HFF-Myc (cell line): ENCODE results near the gene YPEL2.

Source experiments
- DNase-seq: peaks from one replicate; pipeline ENCODE4 v3.0.0-alpha.2; 2011; ENCODE audit warnings: low read depth; ENCODE audit errors: extremely low read depth
- H3K4me3 ChIP-seq: replicated peaks from 2 replicates; pipeline ENCODE4 v1.5.1; 2011; ENCODE audit warnings: low read depth, mild to moderate bottlenecking, control low read depth, low read length
- TF ChIP-seq, protein P1 (sequence below): IDR thresholded peaks from 2 replicates; pipeline ENCODE4 v1.5.1; 2012; ENCODE audit warnings: mild to moderate bottlenecking, low read depth, low read length, control low read depth; ENCODE audit errors: missing control alignments

The YPEL2 gene

DNA sequence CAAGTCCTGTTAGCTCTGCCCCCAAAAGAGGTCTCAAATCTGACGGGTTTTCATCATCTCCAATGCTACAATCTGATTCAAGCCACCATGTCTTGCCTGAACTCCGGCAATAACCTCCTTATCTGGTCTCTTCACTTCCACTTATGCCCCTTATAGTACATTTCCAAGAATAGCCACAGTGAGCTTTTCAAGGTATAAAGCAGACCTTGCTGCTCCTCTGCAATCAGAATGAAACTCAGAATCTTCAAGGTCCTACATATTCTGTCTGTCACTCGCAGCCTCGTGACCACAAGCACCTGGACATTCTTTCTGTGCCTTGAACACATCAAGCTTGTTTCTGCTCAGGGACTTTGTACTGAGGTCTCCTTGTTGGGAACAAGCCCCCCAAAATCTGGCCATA, 84.7 kb downstream of the YPEL2 start:
- no peak overlapping the region for H3K4me3 ChIP-seq
- no peak for DNase-seq
- TF ChIP-seq, protein P1, sequence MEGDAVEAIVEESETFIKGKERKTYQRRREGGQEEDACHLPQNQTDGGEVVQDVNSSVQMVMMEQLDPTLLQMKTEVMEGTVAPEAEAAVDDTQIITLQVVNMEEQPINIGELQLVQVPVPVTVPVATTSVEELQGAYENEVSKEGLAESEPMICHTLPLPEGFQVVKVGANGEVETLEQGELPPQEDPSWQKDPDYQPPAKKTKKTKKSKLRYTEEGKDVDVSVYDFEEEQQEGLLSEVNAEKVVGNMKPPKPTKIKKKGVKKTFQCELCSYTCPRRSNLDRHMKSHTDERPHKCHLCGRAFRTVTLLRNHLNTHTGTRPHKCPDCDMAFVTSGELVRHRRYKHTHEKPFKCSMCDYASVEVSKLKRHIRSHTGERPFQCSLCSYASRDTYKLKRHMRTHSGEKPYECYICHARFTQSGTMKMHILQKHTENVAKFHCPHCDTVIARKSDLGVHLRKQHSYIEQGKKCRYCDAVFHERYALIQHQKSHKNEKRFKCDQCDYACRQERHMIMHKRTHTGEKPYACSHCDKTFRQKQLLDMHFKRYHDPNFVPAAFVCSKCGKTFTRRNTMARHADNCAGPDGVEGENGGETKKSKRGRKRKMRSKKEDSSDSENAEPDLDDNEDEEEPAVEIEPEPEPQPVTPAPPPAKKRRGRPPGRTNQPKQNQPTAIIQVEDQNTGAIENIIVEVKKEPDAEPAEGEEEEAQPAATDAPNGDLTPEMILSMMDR, result no peak

DNA sequence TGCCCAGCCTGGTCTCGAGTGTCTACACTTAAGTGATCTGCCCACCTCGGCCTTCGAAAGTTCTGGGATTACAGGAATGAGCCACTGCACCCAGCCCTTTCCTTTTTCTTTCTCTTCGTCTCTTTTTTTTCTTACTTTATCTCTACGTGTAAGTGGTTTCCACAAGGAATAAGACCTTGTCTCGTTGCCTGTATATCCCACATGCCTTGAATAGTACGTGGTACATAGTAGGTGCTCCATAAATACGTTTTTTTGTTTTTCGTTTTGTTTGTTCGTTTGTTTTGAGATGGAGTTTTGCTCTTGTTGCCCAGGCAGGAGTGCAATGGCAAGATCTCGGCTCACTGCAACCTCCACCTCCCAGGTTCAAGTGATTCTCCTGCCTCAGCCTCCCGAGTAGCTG, 86.0 kb downstream of the YPEL2 start:
- DNase-seq, result no peak
- H3K4me3 ChIP-seq, result no peak overlapping the region
- TF ChIP-seq, protein P1, result no peak

DNA sequence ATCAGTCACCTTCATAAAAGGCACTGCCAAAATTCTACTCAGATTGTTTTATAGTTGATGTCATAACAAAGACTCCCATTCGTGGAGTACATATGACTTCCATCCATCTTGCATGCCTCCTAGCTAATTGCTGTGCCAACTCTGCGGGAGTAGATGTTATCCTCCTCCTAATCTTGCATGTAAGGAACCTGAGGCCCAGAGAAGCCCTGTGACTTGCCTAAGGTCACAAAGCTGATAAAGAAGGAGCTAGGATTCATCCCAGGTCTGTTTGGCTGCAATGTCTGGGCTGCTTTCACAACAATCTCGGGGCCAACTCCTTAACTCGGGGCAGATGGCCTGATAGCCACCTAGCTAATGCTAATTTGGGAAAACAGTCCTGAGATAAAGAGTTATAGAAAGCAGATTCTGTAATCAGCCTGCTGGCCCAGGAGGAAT, 87.3 kb downstream of the YPEL2 start:
- DNase-seq, result no peak
- TF ChIP-seq, protein P1, result no peak
- H3K4me3 ChIP-seq, result no peak overlapping the region

DNA sequence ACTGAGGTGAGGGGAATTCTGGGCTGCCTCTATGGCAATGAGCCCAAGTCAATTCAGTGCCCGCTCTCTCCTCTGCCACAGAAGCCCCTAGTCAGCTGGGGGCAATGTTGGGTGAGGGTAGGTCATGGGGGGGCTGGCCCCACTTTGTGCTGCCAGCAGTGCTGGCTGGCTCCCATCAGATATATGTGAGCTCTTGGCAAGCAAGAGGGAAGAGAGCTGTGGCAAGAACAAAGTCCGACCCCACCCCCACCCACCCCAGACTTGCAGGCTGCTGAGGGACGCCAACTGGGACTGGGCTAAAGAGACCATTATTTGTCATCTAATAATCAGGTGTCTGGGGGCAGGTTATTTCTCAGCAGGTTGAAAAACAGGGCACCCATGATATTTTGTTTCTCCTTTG, 89.4 kb downstream of the YPEL2 start:
- TF ChIP-seq, protein P1, result no peak
- H3K4me3 ChIP-seq, result no peak overlapping the region
- no peak for DNase-seq

DNA sequence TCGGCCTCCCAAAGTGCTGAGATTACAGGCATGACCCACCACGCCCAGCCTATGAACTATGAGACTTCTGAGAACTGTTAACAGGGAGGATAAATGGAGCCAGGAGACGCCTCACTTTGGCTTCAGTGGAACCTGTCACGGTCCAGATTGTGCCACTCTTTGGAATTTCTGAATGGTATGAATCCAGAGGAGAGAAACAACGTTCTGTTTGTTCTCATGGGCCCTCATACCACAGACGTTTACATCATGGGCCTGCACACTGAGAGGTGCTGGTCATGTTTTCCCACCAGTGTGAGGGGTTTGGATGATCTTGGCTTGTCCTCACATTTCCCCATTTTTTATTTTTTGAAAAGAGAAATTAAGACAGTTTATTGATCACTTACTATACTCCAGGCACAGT, 90.3 kb downstream of the YPEL2 start:
- no peak overlapping the region for H3K4me3 ChIP-seq
- no peak for DNase-seq
- TF ChIP-seq, protein P1, result no peak

DNA sequence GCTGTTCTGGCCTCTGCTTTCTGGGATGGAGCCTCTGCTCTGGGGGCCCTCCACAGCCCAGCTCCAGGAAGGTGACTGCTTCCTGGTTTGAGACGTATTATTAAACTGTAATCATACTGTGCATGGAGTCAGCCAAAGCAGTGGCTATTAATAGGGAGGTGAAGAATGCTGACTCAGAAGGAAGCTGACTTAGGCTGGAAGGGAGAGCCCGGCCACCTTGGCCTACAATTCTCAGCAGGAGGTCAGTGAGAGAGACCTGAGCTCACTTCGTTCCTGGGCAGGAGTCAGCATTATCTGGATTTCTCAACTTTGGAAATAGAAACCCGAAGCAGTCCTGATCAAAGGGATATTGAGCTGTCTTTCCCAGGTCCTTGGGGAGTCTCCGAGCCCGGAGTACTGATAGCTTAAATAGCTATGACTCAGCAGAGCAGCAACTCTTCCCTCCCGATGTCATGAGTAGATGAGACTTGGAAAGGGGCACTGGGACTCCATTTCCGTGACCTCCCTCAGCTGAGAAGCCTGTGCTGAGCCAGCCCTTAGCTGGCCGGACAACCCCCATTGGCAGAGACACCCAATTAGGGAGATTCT, 91.8 kb downstream of the YPEL2 start:
- DNase-seq, result no peak
- no peak overlapping the region for H3K4me3 ChIP-seq
- TF ChIP-seq, protein P1, result no peak

DNA sequence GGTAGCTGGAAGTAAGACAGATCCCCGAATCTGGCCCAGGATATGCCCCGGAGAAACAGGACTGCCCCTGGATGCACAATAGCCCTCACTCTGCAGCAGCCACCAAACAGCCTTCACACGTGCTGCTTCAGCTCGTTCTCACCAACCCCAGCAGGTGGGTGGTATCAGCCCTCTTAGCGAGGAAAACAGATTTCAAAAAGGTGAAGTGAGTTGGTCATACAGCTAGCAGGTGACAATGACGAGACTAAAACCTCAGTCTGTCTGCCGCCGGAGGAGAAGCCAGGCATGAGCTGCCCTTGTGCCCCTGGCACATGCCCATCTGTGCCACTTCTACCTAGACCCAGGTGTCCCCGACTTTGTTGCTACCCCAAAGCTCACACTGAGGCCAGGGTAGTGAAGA, 92.4 kb downstream of the YPEL2 start:
- H3K4me3 ChIP-seq, result no peak overlapping the region
- DNase-seq, result no peak
- TF ChIP-seq, protein P1, result no peak
